PC-3 (cell line): ENCODE data around the gene NOC4L. TPM values are rescaled to one million over a fixed set of nuclear protein-coding genes. Genes with fewer than 3 reads are reported as not detected.

ENCODE experiments used
- ATAC-seq: fragments of 200-7000 bp; cut with Tn5 transposase; 2 replicates; pipeline ENCODE4 v1.9.1; 2020; ENCODE audit warnings: mild to moderate bottlenecking, moderate library complexity
- BruUV-seq: library from RNA; stranded (reverse); fragments of 400-500 nt; replicated peaks from 2 replicates; lab custom pipeline; 2021; lab: Mats Ljungman, UMichigan
- CTCF ChIA-PET: fragments of 300-600 bp; sonication (Branson Sonifier 250); formaldehyde crosslinking; loops from one replicate; lab custom pipeline; 2022; ENCODE audit warnings: antibody characterized with exemption; lab: Charles Lee
- POLR2A ChIA-PET: fragments of 300-600 bp; sonication (Branson Sonifier 250); formaldehyde crosslinking; loops from one replicate; lab custom pipeline; 2022; ENCODE audit warnings: antibody characterized with exemption; ENCODE audit not compliant: unreplicated experiment; lab: Charles Lee
- DNase-seq: peaks from one replicate; pipeline ENCODE4 v3.0.0-alpha.2; 2015
- H2AFZ ChIP-seq: fragments of 300-600 bp; sonication (generic); 2 replicates; pipeline ENCODE4 v1.6.0; 2016; ENCODE audit warnings: antibody characterized with exemption, low read length
- H3F3A ChIP-seq: fragments of 300-600 bp; sonication (generic); one replicate; pipeline ENCODE4 v1.6.0; 2017; ENCODE audit warnings: antibody characterized with exemption, low read length, control low read depth, mild to moderate bottlenecking; ENCODE audit not compliant: unreplicated experiment
- H3K27ac ChIP-seq: fragments of 300-600 bp; sonication (generic); 2 replicates; pipeline ENCODE4 v1.5.1; 2016; ENCODE audit warnings: mild to moderate bottlenecking, low read length
- H3K27me3 ChIP-seq: fragments of 300-600 bp; sonication (generic); 2 replicates; pipeline ENCODE4 v1.6.1; 2016; ENCODE audit warnings: low read length, mixed read lengths
- H3K36me3 ChIP-seq: fragments of 300-600 bp; sonication (generic); 2 replicates; pipeline ENCODE4 v1.6.1; 2016; ENCODE audit warnings: low read depth, mixed run types, low read length, mixed read lengths
- H3K4me1 ChIP-seq: fragments of 300-600 bp; sonication (generic); 2 replicates; pipeline ENCODE4 v1.5.1; 2016; ENCODE audit warnings: low read length; ENCODE audit not compliant: insufficient read depth
- H3K4me2 ChIP-seq: fragments of 300-600 bp; sonication (generic); 2 replicates; pipeline ENCODE4 v1.6.0; 2016; ENCODE audit warnings: low read length
- H3K4me3 ChIP-seq: fragments of 300-600 bp; sonication (generic); 2 replicates; pipeline ENCODE4 v1.5.1; 2016; ENCODE audit warnings: mild to moderate bottlenecking, low read length, mixed read lengths
- H3K79me2 ChIP-seq: fragments of 300-600 bp; sonication (generic); 2 replicates; pipeline ENCODE4 v1.6.1; 2017; ENCODE audit warnings: low read length, mixed read lengths
- H3K9ac ChIP-seq: fragments of 300-600 bp; sonication (generic); 2 replicates; pipeline ENCODE4 v1.6.0; 2016; ENCODE audit warnings: mild to moderate bottlenecking, low read length
- H3K9me2 ChIP-seq: fragments of 300-600 bp; sonication (generic); replicated peaks from 2 replicates; pipeline ENCODE4 v1.6.1; 2016; ENCODE audit warnings: mixed run types, low read length, mixed read lengths
- H3K9me3 ChIP-seq: fragments of 300-600 bp; sonication (generic); 2 replicates; pipeline ENCODE4 v1.6.1; 2016; ENCODE audit warnings: low read length, mixed read lengths
- H4K20me1 ChIP-seq: fragments of 300-600 bp; sonication (generic); 2 replicates; pipeline ENCODE4 v1.6.1; 2016; ENCODE audit warnings: low read length, mixed read lengths
- EZH2 ChIP-seq: fragments of 300-600 bp; sonication (generic); IDR thresholded peaks from one replicate; pipeline ENCODE4 v1.6.1; 2017; ENCODE audit warnings: antibody characterized with exemption, mild to moderate bottlenecking, low read length; ENCODE audit not compliant: unreplicated experiment
- EZH2phosphoT487 ChIP-seq: fragments of 300-600 bp; sonication (generic); IDR thresholded peaks from 2 replicates; pipeline ENCODE4 v1.6.1; 2018; ENCODE audit warnings: mild to moderate bottlenecking, antibody characterized with exemption, low read length, borderline replicate concordance
- intact Hi-C: fragments of 100-400 bp; cut with micrococcal nuclease; formaldehyde crosslinking; loops from 2 replicates; pipeline ENCODE4 v1.9.0; 2023
- total RNA-seq: library from RNA; depleted of rRNA; stranded (reverse); fragments of >200 nt; gene quantifications from 2 replicates; pipeline ENCODE4 v1.2.3, GENCODE V29; 2014
- TF ChIP-seq, protein P1 (sequence below): fragments of 300-600 bp; sonication (generic); conservative IDR thresholded peaks from 2 replicates; pipeline ENCODE4 v1.5.1; 2017; ENCODE audit warnings: antibody characterized with exemption, low read depth, mild to moderate bottlenecking, low read length

NOC4L gene
- total RNA-seq, 1 experiment from 2014 or later: 44.4 TPM

DNA sequence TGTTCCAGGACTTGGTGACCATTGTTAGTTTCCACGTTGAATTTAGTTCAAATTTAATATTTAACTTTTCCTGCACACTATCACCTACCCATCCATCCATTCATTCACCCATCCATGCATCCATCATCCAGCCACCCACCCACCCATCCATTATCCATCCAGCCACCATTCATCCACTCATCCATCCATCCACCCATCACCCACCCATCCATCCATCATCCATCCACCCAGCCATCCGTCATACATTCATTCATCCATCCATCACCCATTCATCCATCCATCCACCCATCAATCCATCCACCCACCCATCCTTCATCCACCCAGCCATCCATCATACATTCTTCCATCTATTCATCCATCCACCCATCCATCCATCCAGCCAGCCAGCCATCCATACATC, 21.8 kb downstream of the NOC4L start:
- Histone ChIP-seq H3K9me3 (no peaks in the 10 kb centered on the region), H3F3A (no peaks in the 10 kb centered on the region), H3K79me2 (no peaks in the 10 kb centered on the region), H4K20me1 (no peaks in the 10 kb centered on the region), H3K27ac (no peak overlapping the region), H3K9me2 (no peaks in the 10 kb centered on the region), H3K9ac (no peak overlapping the region), H3K4me1 (peaks cover 29% of the 10 kb centered on the region), H3K4me3 (no peak overlapping the region), H2AFZ (no peak overlapping the region), H3K4me2 (no peak overlapping the region), H3K27me3 (no peaks in the 10 kb centered on the region), H3K36me3 (no peaks in the 10 kb centered on the region)
- intact Hi-C loops: no loop called here
- TF ChIP-seq, protein P1, sequence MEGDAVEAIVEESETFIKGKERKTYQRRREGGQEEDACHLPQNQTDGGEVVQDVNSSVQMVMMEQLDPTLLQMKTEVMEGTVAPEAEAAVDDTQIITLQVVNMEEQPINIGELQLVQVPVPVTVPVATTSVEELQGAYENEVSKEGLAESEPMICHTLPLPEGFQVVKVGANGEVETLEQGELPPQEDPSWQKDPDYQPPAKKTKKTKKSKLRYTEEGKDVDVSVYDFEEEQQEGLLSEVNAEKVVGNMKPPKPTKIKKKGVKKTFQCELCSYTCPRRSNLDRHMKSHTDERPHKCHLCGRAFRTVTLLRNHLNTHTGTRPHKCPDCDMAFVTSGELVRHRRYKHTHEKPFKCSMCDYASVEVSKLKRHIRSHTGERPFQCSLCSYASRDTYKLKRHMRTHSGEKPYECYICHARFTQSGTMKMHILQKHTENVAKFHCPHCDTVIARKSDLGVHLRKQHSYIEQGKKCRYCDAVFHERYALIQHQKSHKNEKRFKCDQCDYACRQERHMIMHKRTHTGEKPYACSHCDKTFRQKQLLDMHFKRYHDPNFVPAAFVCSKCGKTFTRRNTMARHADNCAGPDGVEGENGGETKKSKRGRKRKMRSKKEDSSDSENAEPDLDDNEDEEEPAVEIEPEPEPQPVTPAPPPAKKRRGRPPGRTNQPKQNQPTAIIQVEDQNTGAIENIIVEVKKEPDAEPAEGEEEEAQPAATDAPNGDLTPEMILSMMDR: no peak
- TF ChIP-seq EZH2phosphoT487 (no peak), EZH2 (no peak)
- POLR2A ChIA-PET: no interaction called here
- DNase-seq: no peak
- BruUV-seq: no TSS peak
- CTCF ChIA-PET: no interaction called here
- ATAC-seq: no peak

DNA sequence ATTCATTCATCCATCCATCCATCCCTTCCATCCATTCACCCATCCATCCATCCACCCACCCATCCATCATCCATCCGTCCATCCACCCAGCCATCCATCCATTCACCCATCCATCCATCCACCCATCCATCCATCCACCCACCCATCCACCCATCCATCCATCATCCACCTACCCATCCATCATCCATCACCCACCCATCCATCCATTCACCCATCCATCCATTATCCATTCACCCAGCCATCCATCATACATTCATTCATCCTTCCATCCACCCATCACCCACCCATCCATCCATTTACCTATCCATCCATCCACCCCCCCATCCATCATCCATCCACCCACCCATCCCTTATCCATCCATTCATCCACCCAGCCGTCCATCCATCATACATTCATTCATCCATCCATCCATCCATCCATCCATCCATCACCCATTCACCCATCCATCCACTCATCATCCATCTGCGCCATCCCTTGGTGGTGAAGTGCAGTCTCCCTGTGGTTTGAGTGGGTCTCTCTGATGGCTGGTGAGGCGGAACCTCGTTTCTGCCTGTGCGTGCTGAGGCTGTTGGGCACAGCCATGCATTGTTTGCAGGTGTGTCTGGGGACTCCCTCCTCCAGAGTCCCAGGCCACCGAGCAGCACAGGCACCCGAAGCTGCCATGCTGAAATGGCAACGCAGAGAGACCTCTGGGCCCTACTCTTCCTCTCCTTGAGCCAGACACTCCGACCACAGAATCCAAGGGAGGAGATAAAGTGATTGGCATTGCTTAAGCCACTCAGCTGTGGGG, 22.7 kb downstream of the NOC4L start:
- CTCF ChIA-PET: no interaction called here
- H3K27ac ChIP-seq: no peak overlapping the region
- BruUV-seq: no TSS peak

More for the DNA sequence above, 22.7 kb downstream of the NOC4L start:
- no peak overlapping the region for H3K4me3 ChIP-seq
- intact Hi-C loops: no loop called here
- no peak overlapping the region for H2AFZ ChIP-seq
- no peak for DNase-seq
- no peaks in the 10 kb centered on the region for H3F3A ChIP-seq
- no peaks in the 10 kb centered on the region for H3K9me2 ChIP-seq
- TF ChIP-seq, protein P1: no peak
- TF ChIP-seq EZH2 (no peak), EZH2phosphoT487 (no peak)
- no peaks in the 10 kb centered on the region for H3K79me2 ChIP-seq
- no peaks in the 10 kb centered on the region for H3K9me3 ChIP-seq
- no peaks in the 10 kb centered on the region for H3K27me3 ChIP-seq
- H3K4me1 ChIP-seq: peaks cover 29% of the 10 kb centered on the region
- H3K9ac ChIP-seq: no peak overlapping the region
- no peak overlapping the region for H3K4me2 ChIP-seq
- POLR2A ChIA-PET: no interaction called here
- H3K36me3 ChIP-seq: no peaks in the 10 kb centered on the region
- no peaks in the 10 kb centered on the region for H4K20me1 ChIP-seq
- no peak for ATAC-seq
